HG03354 (cell line): ENCODE measurements around the gene NIT1.
"Not testable (repeated sequence)": the region's sequence is repeated elsewhere in the genome, so short reads cannot be mapped to it uniquely, and the experiment has no call there.

Source experiments
- ATAC-seq: cut with Tn5 transposase; IDR thresholded peaks from one replicate; pipeline ENCODE4 v1.9.1; 2021; ENCODE audit warnings: mild to moderate bottlenecking; ENCODE audit not compliant: unreplicated experiment, poor library complexity, severe bottlenecking

Gene NIT1

GRCh38 chr1:161100556-161100955 is 17.3 kb upstream of the NIT1 start:
- no peak for ATAC-seq

DNA sequence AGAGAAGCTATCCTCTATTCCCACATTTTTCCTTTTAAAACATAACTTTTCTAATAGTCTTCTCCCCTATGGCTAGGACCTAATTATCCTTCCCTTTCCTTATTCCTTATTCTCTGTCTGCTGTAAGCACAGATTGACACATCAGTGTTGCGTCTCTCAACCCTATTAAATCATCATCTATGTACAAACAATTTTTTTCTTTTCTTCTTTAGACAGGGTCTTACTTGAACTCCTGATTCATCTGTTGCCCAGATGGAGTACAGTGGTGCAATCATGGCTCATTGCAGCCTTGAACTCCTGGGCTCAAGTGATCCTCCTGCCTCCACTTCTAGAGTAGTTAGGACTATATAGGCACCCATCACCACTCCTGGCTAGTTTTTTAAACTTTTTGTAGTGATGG is 11.5 kb upstream of the NIT1 start:
- ATAC-seq = no peak

DNA sequence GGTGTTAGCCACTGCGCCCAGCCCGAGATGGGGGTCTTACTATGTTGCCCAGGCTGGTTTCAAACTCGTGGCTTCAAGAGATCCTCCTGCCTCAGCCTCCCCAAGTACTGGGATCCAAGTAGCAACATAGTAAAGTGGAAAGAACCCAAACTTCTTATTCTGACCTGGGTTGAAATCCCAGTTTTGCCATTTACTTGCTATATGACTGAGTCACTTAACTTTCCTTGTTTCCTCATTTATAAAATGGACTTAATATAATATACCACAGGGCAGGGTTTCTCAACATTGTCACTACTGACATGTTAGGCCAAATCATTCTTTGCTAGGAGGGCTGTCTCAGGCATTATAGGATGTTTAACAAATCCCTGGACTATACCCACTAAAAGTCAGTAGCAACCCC is 6.8 kb upstream of the NIT1 start:
- no peak for ATAC-seq

GRCh38 chr1:161111527-161111926 is 6.4 kb upstream of the NIT1 start:
- no peak for ATAC-seq

GRCh38 chr1:161113915-161114314 is 4.0 kb upstream of the NIT1 start:
- ATAC-seq = no peak

DNA sequence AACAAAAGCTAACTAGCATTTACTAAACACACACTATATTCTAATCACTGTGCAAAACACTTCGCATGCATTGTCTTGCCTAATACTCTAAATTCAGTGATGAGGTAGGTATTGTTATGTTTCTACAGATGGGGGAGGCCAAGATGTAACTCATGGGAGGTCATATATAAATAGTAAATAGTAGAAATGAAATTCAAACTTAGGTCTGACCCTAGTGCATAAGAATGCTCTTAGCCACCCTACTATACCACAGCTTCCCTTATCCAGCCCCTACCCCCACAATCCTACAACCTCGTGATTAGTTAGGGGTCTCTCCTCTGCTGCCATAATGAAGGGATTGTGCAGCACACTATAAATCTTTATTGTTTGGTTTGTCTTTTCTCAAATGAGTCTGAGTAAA is 3.3 kb upstream of the NIT1 start:
- no peak for ATAC-seq

- no peak for ATAC-seq
Measured at GRCh38 chr1:161115132-161115711, 2.7 kb upstream of the NIT1 start.

GRCh38 chr1:161115961-161116360 is 1.9 kb upstream of the NIT1 start:
- ATAC-seq = not testable (repeated sequence)

DNA sequence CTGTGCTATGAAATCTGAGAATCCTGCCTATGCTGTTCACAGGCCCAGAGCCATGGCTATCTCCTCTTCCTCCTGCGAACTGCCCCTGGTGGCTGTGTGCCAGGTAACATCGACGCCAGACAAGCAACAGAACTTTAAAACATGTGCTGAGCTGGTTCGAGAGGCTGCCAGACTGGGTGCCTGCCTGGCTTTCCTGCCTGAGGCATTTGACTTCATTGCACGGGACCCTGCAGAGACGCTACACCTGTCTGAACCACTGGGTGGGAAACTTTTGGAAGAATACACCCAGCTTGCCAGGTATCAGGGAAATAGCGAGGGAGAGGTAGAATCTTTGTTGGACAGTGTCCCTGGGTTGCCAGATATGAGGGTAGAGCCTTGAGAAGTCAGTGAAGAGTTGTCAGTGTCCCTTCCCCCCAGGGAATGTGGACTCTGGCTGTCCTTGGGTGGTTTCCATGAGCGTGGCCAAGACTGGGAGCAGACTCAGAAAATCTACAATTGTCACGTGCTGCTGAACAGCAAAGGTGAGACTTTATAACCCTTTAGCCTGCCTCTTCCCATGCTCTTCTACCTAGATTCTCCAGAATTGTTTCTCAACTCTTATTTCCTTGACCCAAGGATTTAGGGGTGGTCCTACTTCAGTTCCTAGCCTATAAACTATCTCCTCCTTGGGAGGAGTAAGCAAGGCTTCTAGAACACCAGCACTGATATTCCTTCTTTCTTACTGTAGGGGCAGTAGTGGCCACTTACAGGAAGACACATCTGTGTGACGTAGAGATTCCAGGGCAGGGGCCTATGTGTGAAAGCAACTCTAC is 1.4 kb downstream of the NIT1 start:
- peak; percentile 56 for ATAC-seq

DNA sequence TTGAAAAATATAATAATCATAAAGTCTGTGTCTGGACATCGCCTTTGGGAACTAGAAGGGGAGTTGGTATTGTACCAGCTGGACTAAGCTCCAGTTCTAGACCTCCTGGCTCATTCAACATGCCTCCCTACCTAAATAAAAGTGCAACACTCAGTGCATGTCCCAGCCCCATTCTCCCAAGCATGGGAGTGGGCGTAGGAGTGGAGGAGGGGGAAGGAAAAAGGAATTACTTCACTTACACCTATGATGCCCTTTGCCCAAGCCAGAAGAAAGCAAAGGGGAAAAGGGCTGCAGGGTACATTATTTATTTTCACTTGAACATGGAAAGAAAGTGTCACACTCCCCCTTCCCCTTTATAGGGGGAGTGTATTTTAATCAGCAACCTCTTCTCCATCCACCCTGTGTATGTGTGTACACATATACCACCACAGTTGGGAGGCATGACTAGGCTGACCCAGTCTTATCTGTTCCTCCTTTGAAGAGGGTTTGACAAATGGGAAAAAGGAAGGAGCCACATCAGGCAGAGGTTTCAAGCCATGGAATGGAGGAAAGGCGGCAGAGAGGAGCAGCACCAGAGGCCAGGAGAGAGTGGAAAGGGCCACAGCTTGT is 3.2 kb downstream of the NIT1 start:
- ATAC-seq = no peak

DNA sequence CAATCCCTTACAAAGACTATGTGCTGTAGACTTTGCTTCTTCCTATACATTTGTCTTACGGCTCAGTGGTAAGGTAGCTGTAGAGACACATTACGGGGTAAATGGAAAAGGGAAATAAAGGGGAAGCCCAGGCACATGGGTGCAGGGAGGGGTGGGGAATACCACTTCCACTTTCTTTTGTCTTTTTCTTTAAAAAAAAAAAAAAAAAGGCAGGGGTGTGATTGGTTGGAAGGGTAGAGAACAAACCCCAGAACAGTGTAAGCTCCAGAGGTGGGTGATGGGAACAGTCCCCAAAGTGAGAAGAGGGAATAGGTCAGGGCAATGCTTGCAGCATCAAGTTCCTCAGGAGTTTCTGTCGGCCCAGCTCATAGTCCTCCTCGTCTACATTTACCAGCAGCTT is 3.9 kb downstream of the NIT1 start:
- no peak for ATAC-seq

DNA sequence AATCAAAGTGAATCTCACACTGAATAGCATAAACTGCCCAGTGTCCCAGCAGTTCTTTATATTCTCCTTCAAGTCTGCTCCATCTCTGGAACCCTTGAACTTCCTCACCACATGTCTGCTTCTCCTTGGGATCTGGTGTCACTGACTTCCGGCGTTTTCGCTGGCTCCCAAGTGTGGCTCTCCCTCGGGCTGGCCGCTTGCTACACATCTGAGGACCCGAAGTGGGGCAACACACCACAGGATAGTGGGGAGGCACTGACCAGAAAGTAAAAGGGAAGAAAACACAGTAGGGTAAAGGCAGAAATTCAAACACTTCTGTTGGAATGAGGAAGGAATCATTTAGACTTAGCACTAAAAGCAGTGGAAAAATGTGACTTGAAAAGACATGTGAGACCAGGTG is 5.1 kb downstream of the NIT1 start:
- no peak for ATAC-seq

GRCh38 chr1:161127649-161128048 is 9.7 kb downstream of the NIT1 start:
- ATAC-seq = no peak

GRCh38 chr1:161128591-161129420 is 10.9 kb downstream of the NIT1 start:
- ATAC-seq = no peak

DNA sequence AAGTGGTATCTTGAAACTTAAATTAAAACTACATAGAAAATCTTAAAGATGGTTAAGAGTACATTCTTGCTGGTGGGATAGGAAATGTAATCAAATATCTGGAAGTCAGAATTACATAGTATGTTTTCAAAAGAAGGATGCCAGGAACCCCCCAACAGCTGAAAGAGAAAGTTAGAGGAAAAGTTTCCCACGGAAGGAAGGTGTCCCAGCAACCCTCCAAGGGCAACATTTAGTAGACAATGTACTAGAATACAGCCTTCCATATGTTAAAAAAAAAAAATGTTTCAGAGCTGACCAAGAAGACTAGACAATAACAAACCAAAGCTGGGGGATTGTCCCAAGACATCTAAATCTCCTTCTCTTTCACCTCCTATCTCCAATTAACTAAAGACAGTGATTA is 12.4 kb downstream of the NIT1 start:
- ATAC-seq = no peak

DNA sequence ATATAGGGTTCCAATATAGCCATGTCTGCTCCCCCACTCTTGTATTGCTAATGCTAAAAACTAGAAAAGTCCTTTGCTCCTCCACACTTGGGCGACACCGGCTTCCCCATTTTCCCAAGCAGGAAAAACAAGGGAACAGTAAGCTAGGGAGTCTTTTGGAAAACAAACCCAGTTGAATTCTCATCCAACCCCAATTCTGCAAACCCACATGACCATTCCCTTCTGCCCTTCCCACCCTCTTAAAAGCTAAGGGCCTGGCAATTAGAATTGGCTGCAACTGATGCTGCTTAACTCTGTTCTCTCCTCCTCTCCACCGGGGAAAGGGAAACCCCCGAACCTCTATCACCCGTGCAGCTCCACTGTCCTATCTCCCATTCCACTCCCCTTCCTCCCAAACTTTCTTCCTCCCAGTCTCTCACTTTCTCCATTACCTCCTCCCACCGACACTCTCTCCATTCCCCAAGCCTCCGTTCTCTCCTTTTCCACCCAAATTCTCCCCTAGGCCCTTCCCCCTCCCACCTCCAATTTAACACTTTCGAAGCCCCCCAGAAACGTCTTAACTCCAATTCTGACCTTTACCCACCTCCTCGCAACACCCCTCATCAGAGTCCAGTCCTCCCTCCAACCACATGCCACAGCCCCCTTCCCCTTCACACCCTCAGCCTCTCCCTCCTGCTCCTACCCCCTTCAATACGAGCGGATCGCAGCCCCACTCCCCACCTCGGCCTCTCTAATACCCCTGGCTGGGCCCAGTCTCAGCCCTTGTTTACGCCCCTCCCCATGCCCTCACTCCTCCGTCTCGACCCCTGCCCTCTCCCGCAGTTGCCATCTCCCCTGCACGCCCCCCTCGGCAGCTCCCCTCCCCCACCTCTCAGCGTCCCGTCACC is 13.9 kb downstream of the NIT1 start:
- ATAC-seq = no peak

- ATAC-seq = peak; percentile 96
Measured at GRCh38 chr1:161132410-161133219, 14.7 kb downstream of the NIT1 start, which contains the start of gene DEDD. Gene DEDD, minus strand, starts transcription at chr1:161132667. Its CDS starts 8,205 bp downstream, at chr1:161124462.

- ATAC-seq = peak; percentile 13
Measured at GRCh38 chr1:161133220-161133740, 15.4 kb downstream of the NIT1 start.
